ENCODE results near the gene NPTX1. TPM values are rescaled to one million over a fixed set of nuclear protein-coding genes. Genes with fewer than 3 reads are reported as not detected.

NPTX1 gene
- total and polyA plus RNA-seq, 9 of the 15 experiments (the other 6 are each of a cell fraction or from before 2014, with no cell fraction given), result 0.04 TPM; not detected in 8

DNA sequence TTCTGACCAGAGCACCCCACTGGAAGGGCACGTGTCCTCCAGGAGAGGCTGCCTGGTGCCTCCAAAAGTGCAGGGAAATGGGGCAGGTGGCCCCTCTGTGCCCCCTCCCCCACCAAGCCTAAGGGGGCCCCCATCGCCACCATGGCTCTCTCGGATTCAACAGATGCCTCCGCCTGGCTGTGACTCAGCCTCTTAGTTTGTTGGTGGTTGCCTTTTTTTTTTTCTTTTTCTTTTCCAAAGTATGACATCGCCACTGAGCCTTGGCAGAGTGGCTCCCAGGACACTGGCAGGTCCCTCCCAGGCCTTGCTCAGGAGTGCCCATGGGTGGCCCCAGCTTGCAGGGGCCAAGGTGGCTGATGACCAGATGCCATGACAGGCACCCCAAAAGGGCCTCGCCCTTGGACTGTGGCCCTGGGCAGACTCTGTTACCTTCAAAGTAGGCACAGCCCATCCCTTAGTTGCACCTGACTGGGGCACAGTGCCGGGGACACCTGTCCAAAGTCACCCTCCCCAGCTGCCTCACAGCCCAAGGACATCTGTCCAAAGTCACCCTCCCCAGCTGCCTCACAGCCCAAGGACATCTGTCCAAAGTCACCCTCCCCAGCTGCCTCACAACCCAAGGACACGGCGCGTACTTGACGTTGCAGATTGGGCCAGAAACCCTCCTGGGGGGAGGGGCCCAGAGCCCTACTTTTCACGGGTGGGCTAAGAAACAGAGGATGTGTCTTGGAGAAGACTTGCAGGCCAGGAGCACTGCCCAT is 29.6 kb downstream of the NPTX1 start:
- FAIRE-seq (no peak), ATAC-seq (no peak), DNase-seq (ENCODE audit: extremely low read depth in 1 of 4, low spot score in 3 of 4) (no peak)
- BruUV-seq (replicated peaks), result no TSS peak
- intact Hi-C loops (cut with micrococcal nuclease), result no loop called here
- TF ChIP-seq ESRRA (IDR thresholded peaks at IDR 0.05; ENCODE audit: borderline replicate concordance, low read depth) (0 out of 2 replicates have a peak, but pooled peaks have one; percentile 35), ZNF644 (tag; IDR thresholded peaks at IDR 0.05; ENCODE audit: low read depth) (no peak)
- H3K79me2 ChIP-seq (ENCODE audit: control insufficient read depth, insufficient read depth, low read length), result no peaks in the 10 kb centered on the region
- no peak overlapping the region for H2AFZ ChIP-seq (ENCODE audit: low read depth, low read length)
- in situ Hi-C loops (cut with MboI), result no loop called here
- WGBS (ENCODE audit: insufficient coverage, low coverage, missing lambda C conversion rate), result 2% methylated on average over 9 of the region's 12 CpGs
- no peaks in the 10 kb centered on the region for H3K9me3 ChIP-seq (replicated peaks; ENCODE audit: control insufficient read depth, insufficient read depth, low read depth, low read length)
- peaks cover 0 to 32% of the 10 kb centered on the region in 2 experiments; a peak in 2 of 5 replicates for H3K4me1 ChIP-seq (replicated peaks in 1 of 2; ENCODE audit: control insufficient read depth in 2 of 2, insufficient read depth in 2 of 2, low read length in 2 of 2)
- H3K4me2 ChIP-seq (ENCODE audit: insufficient read depth, low read length), result no peak overlapping the region
- no peaks in the 10 kb centered on the region for H3K36me3 ChIP-seq (ENCODE audit: control insufficient read depth, insufficient read depth, low read length)
- peaks cover 2 to 65% of the 10 kb centered on the region in 2 experiments; a peak in 2 of 5 replicates for H3K27me3 ChIP-seq (ENCODE audit: control insufficient read depth in 2 of 2, insufficient read depth in 2 of 2, low read length in 2 of 2)
- H3K27ac ChIP-seq (ENCODE audit: extremely low read depth, low read depth, low read length), result no peak overlapping the region
- no peak overlapping the region for H3K4me3 ChIP-seq
- CTCF ChIA-PET (ENCODE audit: low intra/inter-chr PET ratio), result no interaction called here
- H3K9me1 ChIP-seq (ENCODE audit: control insufficient read depth, insufficient read depth, low read length), result no peaks in the 10 kb centered on the region
- H3K9ac ChIP-seq (ENCODE audit: insufficient read depth in 1 of 2, low read depth in 2 of 2, low read length in 2 of 2), result 0 out of 4 replicates have a peak overlapping the region, but pooled peaks of 1 of the 2 experiments have one; percentile 58
- POLR2A ChIA-PET, result interaction anchor here (0.9 kb wide), 1 partner anchor 20 kb away, joined by 4 read pairs; no protein-coding TSS in a partner anchor
- peaks cover under 1% of the 10 kb centered on the region; the same call in 1 of the 2 replicates for H4K20me1 ChIP-seq (replicated peaks; ENCODE audit: control insufficient read depth, insufficient read depth, low read length)

DNA sequence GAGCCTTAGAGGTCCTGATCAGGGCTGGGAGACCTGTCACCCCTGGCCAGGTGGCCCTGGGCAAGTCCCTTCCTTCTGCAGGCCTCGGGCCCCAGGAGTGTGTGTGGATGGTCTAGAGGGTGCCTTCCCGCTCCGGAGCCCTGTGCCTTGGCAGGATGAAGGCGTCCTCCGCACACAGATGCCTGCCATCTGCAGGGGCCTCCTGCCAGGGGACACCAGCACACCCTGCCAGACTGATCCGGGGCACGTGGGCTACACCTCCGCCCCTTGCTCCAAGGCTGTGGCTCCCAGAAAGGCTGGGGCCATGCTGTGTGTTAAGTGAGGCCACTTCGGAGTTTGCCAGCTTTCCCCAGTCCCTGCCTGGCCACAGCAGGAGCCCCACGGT is 30.7 kb downstream of the NPTX1 start:
- no peak for ATAC-seq
- WGBS (ENCODE audit: insufficient coverage, low coverage, missing lambda C conversion rate), result 3% methylated on average over 10 of the region's 10 CpGs
- H3K9me1 ChIP-seq (ENCODE audit: control insufficient read depth, insufficient read depth, low read length), result no peaks in the 10 kb centered on the region
- no peak overlapping the region for H3K27ac ChIP-seq (ENCODE audit: extremely low read depth, low read depth, low read length)
- H3K4me3 ChIP-seq, result no peak overlapping the region
- TF ChIP-seq OTX1 (CRISPR knock-in tag; IDR thresholded peaks at IDR 0.05), result no peak
- 0 out of 2 replicates have a peak, but pooled peaks have one; percentile 24 for TF ChIP-seq USF1 (CRISPR knock-in tag; IDR thresholded peaks at IDR 0.05)
- ChIA-PET CTCF (ENCODE audit: low intra/inter-chr PET ratio) (no interaction called here), POLR2A (interaction anchor here (0.9 kb wide), 1 partner anchor 19 kb away, joined by 4 read pairs; no protein-coding TSS in a partner anchor)
- H3K79me2 ChIP-seq (ENCODE audit: control insufficient read depth, insufficient read depth, low read length), result no peaks in the 10 kb centered on the region
- no peak overlapping the region for H2AFZ ChIP-seq (ENCODE audit: low read depth, low read length)
- H3K9me3 ChIP-seq (replicated peaks; ENCODE audit: control insufficient read depth, insufficient read depth, low read depth, low read length), result no peaks in the 10 kb centered on the region
- intact Hi-C loops (cut with micrococcal nuclease), result no loop called here
- no peaks in the 10 kb centered on the region for H3K36me3 ChIP-seq (ENCODE audit: control insufficient read depth, insufficient read depth, low read length)
- H3K9ac ChIP-seq (ENCODE audit: insufficient read depth in 1 of 2, low read depth in 2 of 2, low read length in 2 of 2), result peak overlapping the region in 1 of 2 experiments; percentile 35; a peak in 2 of 4 replicates
- H3K4me1 ChIP-seq (replicated peaks in 1 of 2; ENCODE audit: control insufficient read depth in 2 of 2, insufficient read depth in 2 of 2, low read length in 2 of 2), result peaks cover 0 to 39% of the 10 kb centered on the region in 2 experiments; a peak in 2 of 5 replicates
- FAIRE-seq, result no peak
- DNase-seq (ENCODE audit: extremely low read depth in 1 of 4, low spot score in 3 of 4), result no peak
- peaks cover 8% of the 10 kb centered on the region for H4K20me1 ChIP-seq (replicated peaks; ENCODE audit: control insufficient read depth, insufficient read depth, low read length)
- no peak overlapping the region for H3K4me2 ChIP-seq (ENCODE audit: insufficient read depth, low read length)
- in situ Hi-C loops (cut with MboI), result no loop called here
- BruUV-seq (replicated peaks), result no TSS peak
- H3K27me3 ChIP-seq (ENCODE audit: control insufficient read depth in 2 of 2, insufficient read depth in 2 of 2, low read length in 2 of 2), result peaks cover 2 to 64% of the 10 kb centered on the region in 2 experiments; a peak in 2 of 5 replicates
